Left forelimb (tissue), 1 donor: Measurements from ENCODE around the gene C4A.
"Not testable (repeated sequence)": the region's sequence is repeated elsewhere in the genome, so short reads cannot be mapped to it uniquely, and the experiment has no call there.

Experiments
- DNase-seq: peaks from one replicate; pipeline ENCODE4 v3.0.0-alpha.2; 2018; ENCODE audit warnings: low spot score

Gene C4A

DNA sequence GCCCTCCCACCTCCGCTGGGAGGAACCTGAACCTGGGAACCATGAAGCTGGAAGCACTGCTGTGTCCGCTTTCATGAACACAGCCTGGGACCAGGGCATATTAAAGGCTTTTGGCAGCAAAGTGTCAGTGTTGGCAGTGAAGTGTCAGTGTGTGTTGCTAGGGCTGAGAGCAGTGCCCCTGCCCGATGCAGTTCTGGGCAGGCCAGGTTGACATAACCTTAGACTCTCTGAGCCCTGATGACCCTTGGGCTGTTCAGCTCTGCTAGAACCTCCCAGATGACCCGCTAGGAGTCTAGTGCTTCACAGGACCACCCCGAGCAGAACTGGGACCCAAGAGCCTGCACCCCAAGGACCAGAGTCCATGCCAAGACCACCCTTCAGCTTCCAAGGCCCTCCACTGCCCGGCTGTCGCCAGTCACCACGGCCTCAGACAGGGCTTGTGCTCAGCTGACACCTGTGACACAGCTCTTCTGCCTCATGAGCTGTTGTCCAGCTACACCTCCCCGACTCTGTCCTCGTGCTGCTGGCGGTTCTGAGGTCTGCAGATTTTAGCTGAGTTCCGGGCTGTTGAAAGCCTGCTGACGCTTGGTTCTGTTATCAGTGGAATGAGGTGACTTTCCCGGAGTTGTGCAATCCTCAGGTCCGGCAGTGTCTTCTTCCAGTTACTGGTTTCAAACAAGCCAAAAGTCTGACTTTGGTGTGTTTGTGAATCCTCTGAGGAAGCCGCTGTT, 53.6 kb downstream of the C4A start:
- not testable (repeated sequence) for DNase-seq

GRCh38 chr6:32037136-32037535, 55.3 kb downstream of the C4A start:
- DNase-seq: not testable (repeated sequence)

- not testable (repeated sequence) for DNase-seq
These were observed 56.0 kb downstream of the C4A start, which contains the start of gene CYP21A2 for GRCh38 chr6:32037598-32038524. Gene CYP21A2, plus strand, starts transcription at chr6:32038415. Its CDS starts 8 bp downstream, at chr6:32038423.

- DNase-seq: not testable (repeated sequence)
These were observed 57.0 kb downstream of the C4A start for GRCh38 chr6:32038878-32039277.

DNA sequence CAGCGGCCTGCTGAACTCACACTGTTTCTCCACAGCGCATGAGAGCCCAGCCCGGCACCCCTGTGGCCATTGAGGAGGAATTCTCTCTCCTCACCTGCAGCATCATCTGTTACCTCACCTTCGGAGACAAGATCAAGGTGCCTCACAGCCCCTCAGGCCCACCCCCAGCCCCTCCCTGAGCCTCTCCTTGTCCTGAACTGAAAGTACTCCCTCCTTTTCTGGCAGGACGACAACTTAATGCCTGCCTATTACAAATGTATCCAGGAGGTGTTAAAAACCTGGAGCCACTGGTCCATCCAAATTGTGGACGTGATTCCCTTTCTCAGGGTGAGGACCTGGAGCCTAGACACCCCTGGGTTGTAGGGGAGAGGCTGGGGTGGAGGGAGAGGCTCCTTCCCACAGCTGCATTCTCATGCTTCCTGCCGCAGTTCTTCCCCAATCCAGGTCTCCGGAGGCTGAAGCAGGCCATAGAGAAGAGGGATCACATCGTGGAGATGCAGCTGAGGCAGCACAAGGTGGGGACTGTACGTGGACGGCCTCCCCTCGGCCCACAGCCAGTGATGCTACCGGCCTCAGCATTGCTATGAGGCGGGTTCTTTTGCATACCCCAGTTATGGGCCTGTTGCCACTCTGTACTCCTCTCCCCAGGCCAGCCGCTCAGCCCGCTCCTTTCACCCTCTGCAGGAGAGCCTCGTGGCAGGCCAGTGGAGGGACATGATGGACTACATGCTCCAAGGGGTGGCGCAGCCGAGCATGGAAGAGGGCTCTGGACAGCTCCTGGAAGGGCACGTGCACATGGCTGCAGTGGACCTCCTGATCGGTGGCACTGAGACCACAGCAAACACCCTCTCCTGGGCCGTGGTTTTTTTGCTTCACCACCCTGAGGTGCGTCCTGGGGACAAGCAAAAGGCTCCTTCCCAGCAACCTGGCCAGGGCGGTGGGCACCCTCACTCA, 57.7 kb downstream of the C4A start:
- DNase-seq: not testable (repeated sequence)

GRCh38 chr6:32040299-32041049, 58.6 kb downstream of the C4A start:
- not testable (repeated sequence) for DNase-seq

GRCh38 chr6:32041050-32041321, 59.1 kb downstream of the C4A start:
- DNase-seq: not testable (repeated sequence)

DNA sequence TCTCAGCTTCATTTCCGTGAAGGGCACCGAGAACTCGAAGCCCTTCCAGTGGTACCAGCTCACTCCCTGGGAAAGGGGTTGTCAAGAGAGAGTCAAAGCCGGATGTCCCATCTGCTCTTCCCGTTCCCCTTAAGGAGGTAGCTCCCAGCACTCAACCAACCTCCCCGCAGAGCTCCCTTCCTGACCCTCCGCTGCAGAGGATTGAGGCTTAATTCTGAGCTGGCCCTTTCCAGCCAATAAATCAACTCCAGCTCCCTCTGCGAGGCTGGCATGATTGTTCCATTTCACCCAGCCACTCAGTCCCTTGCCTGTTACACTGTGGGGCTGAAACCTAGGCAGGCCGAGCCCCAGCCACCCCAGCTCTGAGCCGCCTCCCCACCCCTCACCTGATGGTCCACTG, 59.5 kb downstream of the C4A start:
- not testable (repeated sequence) for DNase-seq

DNA sequence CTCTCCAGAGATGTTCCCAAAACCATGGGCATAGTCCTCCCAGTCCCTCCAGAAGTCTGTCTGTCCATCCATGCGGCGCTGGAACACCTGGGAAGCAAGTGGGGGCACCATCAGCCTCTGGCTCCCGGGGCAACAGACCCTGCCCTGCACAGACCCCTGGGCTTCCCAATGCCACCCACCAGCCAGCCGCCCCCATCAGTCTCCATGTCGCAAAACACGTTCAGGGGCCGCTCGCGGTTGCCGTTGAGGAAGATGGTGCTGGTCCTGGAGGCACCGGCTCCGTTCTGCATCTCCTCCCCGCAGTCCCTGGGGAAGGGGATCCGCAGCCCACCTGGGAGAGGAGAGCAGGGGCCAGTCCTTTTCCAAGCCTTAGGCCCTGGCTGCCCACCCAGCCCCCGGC, 60.4 kb downstream of the C4A start:
- not testable (repeated sequence) for DNase-seq

DNA sequence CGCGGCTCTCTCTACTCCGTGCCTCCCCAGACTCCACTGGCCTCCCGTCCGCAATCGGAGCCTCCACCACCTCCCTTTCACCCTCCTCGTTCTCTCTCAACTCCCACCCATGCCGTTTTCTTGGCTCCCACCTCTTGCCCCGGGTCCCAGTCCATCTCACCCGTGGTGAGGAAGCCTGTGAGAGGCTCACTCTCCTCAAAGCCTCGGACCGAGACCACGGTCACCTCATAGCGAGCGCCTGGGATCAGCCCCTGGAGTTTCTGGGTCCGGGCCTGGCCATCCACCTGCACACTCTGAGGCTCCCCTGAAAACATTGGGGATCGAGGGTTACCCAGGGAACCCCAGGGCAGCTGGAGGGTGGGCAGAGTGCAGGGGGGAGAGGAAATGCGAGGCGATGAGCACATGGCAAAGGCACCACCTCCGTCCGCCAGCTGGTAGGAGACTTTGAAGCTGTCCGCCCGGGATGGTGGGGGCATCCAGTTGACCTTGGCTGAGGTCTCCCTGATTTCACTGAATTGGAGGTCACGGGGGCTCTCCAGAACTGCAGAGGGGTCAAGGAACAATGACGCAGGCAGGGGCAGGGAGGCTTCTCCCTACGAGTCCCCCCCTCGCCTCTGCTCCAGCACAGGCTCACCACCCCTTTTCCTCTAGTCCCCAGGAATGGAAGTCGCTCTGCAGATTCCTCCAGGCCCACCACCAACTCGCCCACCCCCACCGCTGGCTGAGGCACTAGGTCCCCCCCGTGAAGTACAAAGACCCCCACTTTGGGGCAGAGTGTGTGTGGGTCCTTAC, 61.9 kb downstream of the C4A start:
- not testable (repeated sequence) for DNase-seq

GRCh38 chr6:32044916-32045315, 63.1 kb downstream of the C4A start:
- DNase-seq: not testable (repeated sequence)

DNA sequence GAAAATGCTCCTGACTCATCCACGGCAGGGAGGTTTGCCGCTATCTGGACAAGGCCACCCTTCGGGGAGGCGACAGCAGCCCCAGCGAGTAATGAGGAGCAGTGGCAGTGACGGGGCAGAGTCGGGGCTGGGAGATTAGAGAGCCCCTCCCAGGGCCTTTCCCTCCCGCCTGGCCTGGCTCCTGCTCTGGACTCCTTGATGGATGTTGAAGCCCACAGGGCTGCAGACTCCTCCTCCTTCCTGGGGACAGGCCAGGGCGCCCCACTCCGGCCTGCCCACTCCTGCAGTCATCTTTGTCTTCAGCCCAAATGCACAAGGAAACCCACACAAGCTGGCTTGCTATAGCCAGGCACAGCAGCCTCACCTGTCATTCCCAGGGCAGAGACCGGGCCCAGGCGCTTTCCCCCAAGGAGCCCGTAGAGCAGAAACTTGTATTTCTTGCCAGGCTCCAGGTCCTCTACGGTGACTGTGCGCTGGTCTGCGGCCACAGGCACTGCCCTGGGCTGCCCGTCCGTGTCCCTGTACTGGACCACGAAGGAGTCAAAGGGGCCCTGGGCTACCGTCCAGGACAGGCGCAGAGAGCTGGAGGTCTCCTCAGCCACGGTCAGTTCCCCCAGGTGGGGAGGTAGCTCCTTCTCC, 64.1 kb downstream of the C4A start:
- DNase-seq: no peak

DNA sequence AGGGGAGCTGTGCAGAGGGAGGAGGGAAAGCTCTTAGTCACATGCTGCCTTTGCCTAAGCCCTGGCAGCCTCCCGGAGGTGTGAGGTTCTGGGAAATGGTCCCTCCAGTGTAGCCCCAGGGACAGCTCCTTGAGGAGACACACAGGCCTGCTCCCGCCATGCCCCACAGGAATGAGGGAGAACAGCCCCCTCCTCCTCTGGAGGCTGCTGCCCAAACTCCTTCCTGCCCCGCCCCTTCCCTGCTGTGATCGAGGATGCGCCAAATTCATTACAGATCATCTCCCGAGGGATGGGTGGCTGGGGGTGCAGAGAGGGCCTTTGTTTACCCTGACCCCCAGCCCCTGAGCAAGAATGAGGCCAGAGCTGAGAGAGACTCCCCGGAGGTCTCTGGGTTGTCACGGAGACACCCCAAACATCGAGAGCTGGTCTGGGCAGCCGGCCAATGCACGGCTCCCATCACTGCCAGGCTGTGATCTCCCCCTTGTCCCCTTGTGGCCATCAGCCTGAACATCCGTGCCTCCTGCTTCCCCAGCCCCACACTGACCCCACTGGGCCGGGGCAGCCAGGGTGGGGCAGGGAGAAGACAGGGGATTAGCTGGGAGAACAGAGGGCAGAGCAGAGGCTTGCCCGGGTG, 64.7 kb downstream of the C4A start:
- peak; percentile 74 for DNase-seq

GRCh38 chr6:32047084-32047478, 65.2 kb downstream of the C4A start:
- DNase-seq: no peak

DNA sequence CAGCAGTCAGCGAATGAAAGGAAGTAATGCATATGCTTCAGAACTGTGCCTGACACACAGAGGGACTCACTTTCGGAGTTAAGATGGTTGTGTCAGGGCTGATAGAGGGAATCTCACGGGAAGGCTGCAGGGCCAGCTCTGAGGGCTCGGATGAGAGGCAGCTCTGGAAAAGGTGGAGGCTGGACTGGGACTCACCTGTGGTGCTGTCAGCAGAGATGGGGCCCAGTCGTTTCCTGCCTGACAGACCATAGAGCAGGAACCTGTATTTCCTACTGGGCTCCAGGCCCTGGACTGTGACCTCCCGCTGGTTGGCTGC, 65.6 kb downstream of the C4A start:
- DNase-seq: no peak

GRCh38 chr6:32047855-32048766, 66.3 kb downstream of the C4A start:
- peak; percentile 75 for DNase-seq

- DNase-seq: not testable (repeated sequence)
These were observed 67.3 kb downstream of the C4A start for GRCh38 chr6:32049149-32049548.

GRCh38 chr6:32049736-32050135, 67.9 kb downstream of the C4A start:
- DNase-seq: not testable (repeated sequence)
